Kidney capillary endothelial cell (primary cell): ENCODE results near the gene ATL2.
"Not testable (repeated sequence)": the region's sequence is repeated elsewhere in the genome, so short reads cannot be mapped to it uniquely, and the experiment has no call there.

Experiments
- DNase-seq: peaks from one replicate; pipeline ENCODE4 v3.0.0-alpha.2; 2018; ENCODE audit warnings: low spot score

Gene ATL2

GRCh38 chr2:38327580-38327979 is 49.5 kb downstream of the ATL2 start:
- no peak for DNase-seq

GRCh38 chr2:38323623-38324022 is 53.5 kb downstream of the ATL2 start:
- no peak for DNase-seq

DNA sequence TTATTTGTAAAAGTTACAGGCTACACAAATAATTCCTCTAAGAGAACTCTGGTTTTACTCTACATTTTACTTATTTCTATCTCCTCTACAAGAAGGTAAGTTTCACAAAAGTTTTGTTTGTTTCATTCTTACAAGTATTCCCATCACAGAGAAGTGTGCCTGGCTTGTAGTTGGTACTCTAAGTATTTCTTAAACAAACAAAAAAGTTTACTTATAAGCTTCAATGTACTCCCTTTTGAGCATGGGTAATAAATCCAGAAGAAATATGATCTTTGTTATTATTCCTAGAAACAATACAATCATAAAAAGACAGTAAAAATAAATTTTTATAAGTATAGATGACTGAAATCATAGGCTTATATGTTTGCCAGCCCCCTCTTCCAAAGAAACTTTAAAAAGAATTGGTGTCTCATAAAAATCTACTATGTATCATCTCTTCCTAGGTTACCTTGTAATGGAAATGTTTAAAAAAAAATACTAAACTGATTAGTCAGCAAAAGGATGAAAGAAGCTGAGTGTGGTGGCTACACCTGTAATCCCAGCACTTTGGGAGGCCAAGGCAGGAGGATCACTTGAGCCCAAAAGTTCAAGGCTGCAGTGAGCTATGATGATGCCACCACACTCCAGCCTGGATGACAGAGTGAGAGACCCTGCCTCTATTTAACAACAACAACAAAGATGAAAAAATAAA is 54.7 kb downstream of the ATL2 start:
- no peak for DNase-seq

DNA sequence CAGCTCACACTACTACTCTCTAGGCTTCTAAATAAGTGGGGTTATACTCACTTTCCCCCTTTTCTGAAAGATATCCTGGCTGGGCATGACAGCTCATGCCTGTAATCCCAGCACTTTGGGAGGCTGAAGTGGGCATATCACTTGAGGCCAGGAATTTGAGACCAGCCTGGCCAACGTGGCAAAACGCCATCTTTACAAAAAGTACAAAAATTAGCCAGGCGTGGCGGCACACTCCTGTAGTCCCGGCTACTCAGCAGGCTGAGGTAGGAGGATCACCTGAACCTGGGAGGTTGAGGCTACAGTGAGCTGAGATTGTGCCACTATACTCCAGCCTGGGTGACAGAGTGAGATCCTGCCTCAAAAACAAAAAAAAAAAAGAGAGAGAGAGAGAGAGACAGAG is 57.8 kb downstream of the ATL2 start:
- not testable (repeated sequence) for DNase-seq

DNA sequence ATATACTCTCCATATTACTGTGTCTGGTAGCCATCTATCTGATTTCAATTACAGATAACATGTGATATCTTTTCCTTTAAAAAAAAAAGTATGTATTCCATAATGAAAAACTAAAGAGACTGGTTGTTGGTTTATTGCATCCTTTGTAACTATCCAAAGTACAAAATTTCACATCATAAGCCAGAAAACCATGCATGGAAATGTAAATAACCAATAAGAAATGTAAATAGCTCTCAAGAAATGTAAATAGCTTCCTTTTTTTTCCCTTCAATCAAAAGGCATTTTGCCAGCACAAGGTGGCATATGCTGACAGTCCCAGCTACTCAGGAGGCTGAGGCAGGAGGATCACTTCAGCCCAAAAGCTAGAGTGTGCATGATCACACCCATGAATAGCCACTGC is 59.3 kb downstream of the ATL2 start:
- no peak for DNase-seq

GRCh38 chr2:38315707-38316333 is 61.3 kb downstream of the ATL2 start:
- peak; percentile 33 for DNase-seq

- no peak for DNase-seq
Observed at GRCh38 chr2:38308821-38309220, 68.3 kb downstream of the ATL2 start.

GRCh38 chr2:38301969-38302702 is 74.9 kb downstream of the ATL2 start:
- DNase-seq: no peak

DNA sequence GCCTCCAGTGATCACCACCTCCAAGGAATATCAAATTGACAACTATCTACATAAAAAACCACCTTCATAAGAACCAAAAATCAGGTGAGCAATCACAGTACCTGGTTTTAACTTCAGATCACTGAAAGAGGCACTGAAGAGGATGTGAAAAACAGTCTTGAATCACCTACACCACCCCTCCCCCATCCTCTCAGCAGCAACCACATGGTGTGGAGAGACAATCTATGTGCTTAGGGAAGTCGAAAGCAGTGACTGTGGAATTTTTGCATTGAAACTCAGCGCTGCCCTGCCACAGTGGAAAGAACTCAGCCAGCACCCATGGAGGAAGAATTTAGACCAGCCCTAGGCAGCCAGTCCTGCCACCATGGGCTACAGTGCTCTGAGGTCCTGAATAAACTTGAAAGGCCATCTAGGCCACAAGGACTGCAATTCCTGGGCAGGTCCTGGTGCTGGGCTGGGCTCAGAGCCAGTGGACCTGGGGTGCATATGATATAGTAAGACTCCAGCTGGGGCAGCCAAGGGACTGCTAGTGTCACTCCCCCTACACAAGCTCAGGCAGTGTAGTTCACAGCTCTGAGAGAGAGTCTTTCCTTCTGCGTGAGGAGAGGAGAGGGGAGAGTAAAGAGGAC is 75.6 kb downstream of the ATL2 start:
- no peak for DNase-seq

GRCh38 chr2:38298539-38298938 is 78.5 kb downstream of the ATL2 start:
- no peak for DNase-seq

DNA sequence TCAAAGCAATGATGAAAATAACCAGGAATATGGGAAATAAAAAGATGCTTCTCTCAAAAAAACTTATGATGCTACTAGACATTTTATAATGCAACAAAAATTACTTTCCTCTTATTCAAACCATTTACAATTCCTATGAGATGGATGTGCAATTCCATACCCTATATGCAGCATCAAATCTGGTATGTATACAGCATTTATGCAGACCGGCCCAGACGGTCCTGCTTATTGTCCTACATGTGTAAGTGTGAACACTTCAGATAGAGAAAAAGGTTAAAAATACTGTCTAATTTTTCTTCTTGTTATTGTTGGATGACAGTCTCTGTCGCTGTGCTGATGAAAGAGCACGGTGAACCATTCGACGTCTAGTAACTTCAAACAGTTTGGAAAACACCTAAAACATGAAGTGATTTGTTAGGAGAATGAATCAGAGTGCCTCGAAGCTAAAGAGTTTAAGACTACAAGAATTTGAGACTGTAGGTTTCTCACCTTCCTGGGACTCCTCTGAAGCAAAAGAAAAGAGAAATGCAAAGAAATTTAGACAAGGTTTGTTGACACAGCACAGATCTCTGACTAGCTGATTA is 80.8 kb downstream of the ATL2 start:
- no peak for DNase-seq

- no peak for DNase-seq
Observed at GRCh38 chr2:38294597-38294996, 82.5 kb downstream of the ATL2 start.

DNA sequence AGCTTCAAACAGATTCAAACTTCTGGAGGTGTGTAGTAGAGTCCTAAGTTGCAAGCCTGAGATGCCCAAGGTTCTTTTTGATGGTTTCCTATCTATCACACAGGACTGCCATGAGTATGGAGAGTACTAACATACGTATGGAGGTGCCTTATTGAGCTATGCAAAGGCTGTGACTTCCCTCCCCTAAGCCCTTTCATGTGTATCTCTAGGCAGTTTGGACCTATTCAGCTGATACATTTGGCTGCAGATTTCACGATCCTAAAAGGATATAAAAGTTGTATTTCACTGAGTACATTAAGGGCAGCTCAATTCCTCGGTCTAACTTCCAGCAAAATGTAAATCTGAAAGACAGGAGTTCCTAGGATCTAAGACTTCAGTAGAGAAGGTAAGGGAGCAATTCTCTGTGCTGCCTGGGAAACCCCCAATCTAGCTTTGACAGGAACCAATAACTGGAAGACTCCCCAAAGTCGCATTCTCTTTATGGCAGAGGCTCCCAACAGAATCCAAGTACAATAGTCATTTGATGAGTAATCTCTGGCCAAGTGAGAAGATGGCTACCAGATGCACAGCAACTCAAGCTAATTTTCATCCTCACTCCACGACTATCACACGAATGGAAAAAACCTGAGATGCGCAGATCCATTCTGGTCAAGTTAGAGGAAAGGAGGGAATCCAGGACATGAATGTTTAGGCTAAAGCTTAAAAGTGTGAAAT is 83.8 kb downstream of the ATL2 start:
- no peak for DNase-seq

DNA sequence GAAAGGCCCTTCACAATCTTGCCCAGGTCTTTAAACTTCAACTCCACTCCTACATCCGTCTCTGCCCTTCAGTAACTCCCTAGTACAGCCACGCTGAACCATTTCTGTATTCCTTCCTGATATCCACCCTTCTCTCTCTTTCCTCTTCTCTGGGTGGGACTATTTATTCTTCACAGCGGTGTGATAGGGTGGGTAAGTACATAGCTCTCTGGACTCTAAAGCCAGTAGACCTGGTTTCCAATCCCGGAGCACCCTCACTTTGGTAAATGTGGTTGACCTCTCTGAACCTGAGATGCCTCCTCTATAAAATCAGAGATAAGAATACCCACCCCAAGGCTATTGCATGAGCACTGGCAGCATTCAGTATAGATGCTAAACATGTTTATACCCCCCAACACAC is 86.7 kb downstream of the ATL2 start:
- DNase-seq: no peak

- no peak for DNase-seq
Observed at GRCh38 chr2:38284971-38285370, 92.1 kb downstream of the ATL2 start.

DNA sequence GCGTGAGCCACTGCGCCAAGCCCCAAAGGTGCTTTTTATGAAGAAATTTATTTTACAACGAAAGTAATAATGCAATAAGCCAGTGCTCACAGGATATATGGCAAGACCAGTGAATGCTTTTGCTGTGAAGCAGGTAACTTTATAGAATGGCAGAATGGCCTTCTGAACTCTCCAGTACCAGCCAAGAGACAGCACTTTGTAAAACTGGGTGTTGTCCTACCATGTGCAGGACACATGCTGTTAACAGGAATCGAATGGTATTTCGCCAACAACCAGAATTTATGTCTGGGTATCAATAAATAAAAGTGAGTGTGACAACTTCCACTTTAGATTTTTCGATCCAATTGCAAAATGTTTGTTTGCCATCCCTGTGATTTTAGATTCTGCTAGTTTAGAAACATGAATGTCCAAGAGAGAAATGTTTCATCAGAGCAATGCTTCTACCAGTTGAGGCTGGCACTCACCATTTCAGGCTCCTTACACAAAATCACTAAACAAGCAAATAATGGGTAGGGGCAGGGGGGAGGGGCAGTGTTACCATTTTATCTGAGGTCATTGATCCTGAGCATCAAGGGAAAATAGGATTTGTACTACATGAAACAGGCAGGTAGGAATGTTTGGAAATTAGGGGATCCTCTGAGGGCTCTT is 95.9 kb downstream of the ATL2 start:
- no peak for DNase-seq

DNA sequence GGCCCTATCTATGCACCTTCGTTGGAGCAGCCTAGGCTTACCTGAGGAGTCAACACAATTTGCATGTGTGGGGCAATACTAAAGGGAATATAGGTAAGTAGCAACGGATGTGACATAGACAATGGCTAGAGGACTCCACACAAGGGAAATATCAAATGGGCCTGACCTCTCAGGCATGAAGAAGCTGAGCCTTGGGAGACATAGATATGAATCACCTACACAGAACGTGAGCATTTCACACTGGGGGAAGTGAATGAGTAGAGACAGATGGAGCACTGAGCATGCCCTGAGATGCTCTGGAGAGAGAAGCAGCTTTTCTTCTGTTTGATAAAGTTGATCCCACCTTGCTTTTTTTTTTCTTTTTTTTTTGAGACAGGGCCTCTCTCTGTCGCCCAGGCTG is 97.9 kb downstream of the ATL2 start:
- DNase-seq: no peak

GRCh38 chr2:38278117-38278438 is 99.0 kb downstream of the ATL2 start:
- not testable (repeated sequence) for DNase-seq

DNA sequence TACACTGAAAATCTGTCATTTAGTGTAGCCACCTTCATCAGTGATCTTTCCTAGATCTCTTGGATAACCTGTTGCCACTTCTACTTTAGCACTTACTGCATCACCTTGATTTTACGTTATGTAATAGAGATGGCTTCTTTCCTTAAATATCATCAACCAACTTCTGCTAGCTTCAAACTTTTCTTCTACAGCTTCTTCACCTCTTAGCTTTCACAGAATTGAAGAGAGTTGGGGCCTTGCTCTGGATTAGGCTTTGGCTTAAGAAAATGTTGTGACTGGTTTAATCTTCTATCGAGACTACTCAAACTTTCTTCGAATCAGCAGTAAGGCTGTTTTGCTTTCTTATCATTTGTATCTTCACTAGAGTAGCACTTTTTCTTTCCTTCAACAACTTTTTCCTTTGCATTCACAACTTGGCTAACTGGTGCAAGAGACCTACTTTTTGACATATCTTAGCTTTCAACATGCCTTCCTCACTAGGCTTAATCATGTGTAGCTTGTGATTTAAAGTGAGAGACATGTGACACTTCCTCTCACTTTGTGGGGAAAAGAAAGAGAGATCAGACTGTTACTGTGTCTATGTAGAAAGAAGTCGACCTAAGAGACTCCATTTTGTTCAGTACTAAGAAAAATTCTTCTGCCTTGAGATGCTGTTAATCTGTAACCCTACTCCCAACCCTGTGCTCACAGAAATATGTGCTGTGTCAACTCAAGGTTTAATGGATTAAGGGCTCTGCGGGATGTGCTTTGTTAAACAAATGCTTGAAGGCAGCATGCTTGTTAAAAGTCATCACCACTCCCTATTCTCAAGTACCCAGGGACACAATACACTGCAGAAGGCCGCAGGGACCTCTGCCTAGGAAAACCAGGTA is 99.6 kb downstream of the ATL2 start:
- no peak for DNase-seq
